Activated effector memory CD4-positive, alpha-beta T cell treated with Interleukin-2 at 50 U/mL for 16 hours (primary cell): ENCODE data around the gene LRP2.
"Not testable (repeated sequence)": the region's sequence is repeated elsewhere in the genome, so short reads cannot be mapped to it uniquely, and the experiment has no call there.

Experiments used
- DNase-seq: peaks from one replicate; pipeline ENCODE4 v3.0.0-alpha.2; 2020

LRP2 gene

GRCh38 chr2:169345486-169346437, 16.6 kb downstream of the LRP2 start:
- DNase-seq: no peak

GRCh38 chr2:169344736-169345485, 17.4 kb downstream of the LRP2 start:
- no peak for DNase-seq

- DNase-seq: no peak
Observed at GRCh38 chr2:169343202-169343601, 19.1 kb downstream of the LRP2 start.

GRCh38 chr2:169339657-169340056, 22.7 kb downstream of the LRP2 start:
- DNase-seq: no peak

- no peak for DNase-seq
Observed at GRCh38 chr2:169336695-169337094, 25.6 kb downstream of the LRP2 start.

- DNase-seq: no peak
Observed at GRCh38 chr2:169330555-169331198, 31.7 kb downstream of the LRP2 start.

GRCh38 chr2:169329688-169330554, 32.4 kb downstream of the LRP2 start:
- no peak for DNase-seq

GRCh38 chr2:169328785-169329184, 33.5 kb downstream of the LRP2 start:
- no peak for DNase-seq

GRCh38 chr2:169327837-169328236, 34.5 kb downstream of the LRP2 start:
- DNase-seq: not testable (repeated sequence)

- DNase-seq: not testable (repeated sequence)
Observed at GRCh38 chr2:169325886-169326285, 36.4 kb downstream of the LRP2 start.

GRCh38 chr2:169324581-169325260, 37.6 kb downstream of the LRP2 start:
- no peak for DNase-seq

GRCh38 chr2:169323841-169324240, 38.5 kb downstream of the LRP2 start:
- DNase-seq: no peak

- no peak for DNase-seq
Observed at GRCh38 chr2:169320561-169320960, 41.8 kb downstream of the LRP2 start.

- no peak for DNase-seq
Observed at GRCh38 chr2:169315357-169315756, 47.0 kb downstream of the LRP2 start.

- DNase-seq: not testable (repeated sequence)
Observed at GRCh38 chr2:169308349-169308748, 54.0 kb downstream of the LRP2 start.

- not testable (repeated sequence) for DNase-seq
Observed at GRCh38 chr2:169304689-169305088, 57.6 kb downstream of the LRP2 start.

GRCh38 chr2:169303579-169304305, 58.6 kb downstream of the LRP2 start:
- no peak for DNase-seq

- no peak for DNase-seq
Observed at GRCh38 chr2:169302364-169302763, 60.0 kb downstream of the LRP2 start.

GRCh38 chr2:169301596-169302335, 60.6 kb downstream of the LRP2 start:
- no peak for DNase-seq
